HFF-Myc (cell line): Measurements from ENCODE around the gene PDGFRB.
A peak's percentile ranks its signal among the peaks of the same experiment; 100 is the strongest.

Experiments
- DNase-seq: peaks from one replicate; pipeline ENCODE4 v3.0.0-alpha.2; 2011; ENCODE audit warnings: low read depth; ENCODE audit errors: extremely low read depth
- H3K4me3 ChIP-seq: replicated peaks from 2 replicates; pipeline ENCODE4 v1.5.1; 2011; ENCODE audit warnings: low read depth, mild to moderate bottlenecking, control low read depth, low read length
- TF ChIP-seq, protein P1 (sequence below): IDR thresholded peaks from 2 replicates; pipeline ENCODE4 v1.5.1; 2012; ENCODE audit warnings: mild to moderate bottlenecking, low read depth, low read length, control low read depth; ENCODE audit errors: missing control alignments

Gene PDGFRB

GRCh38 chr5:150155258-150156026 is at the start of gene PDGFRB:
Gene PDGFRB, minus strand, starts transcription at chr5:150155845. Its CDS starts 18,798 bp downstream, at chr5:150137047.
- peak within 1 kb of the TSS; percentile 91 for H3K4me3 ChIP-seq
- DNase-seq: no peak
- TF ChIP-seq, protein P1, sequence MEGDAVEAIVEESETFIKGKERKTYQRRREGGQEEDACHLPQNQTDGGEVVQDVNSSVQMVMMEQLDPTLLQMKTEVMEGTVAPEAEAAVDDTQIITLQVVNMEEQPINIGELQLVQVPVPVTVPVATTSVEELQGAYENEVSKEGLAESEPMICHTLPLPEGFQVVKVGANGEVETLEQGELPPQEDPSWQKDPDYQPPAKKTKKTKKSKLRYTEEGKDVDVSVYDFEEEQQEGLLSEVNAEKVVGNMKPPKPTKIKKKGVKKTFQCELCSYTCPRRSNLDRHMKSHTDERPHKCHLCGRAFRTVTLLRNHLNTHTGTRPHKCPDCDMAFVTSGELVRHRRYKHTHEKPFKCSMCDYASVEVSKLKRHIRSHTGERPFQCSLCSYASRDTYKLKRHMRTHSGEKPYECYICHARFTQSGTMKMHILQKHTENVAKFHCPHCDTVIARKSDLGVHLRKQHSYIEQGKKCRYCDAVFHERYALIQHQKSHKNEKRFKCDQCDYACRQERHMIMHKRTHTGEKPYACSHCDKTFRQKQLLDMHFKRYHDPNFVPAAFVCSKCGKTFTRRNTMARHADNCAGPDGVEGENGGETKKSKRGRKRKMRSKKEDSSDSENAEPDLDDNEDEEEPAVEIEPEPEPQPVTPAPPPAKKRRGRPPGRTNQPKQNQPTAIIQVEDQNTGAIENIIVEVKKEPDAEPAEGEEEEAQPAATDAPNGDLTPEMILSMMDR: no peak

DNA sequence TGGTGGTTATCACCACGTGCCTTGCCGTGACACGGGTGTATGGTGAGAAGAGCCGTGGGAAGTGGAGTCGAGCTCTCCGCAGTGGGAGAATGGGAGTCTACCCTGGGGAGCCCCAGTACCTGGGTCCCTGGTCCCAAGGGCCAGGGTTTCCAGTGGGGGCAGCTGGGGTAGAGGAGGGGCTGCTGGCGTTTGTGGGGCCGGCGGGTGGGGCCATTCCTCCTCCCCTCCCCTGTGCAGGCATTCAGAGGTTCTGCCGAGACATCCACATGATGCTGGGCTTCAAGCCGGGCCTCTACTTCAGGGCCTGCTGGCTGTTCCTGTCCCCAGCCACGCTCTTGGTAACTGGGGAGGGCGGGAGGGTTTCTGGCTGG is 48.9 kb upstream of the PDGFRB start:
- DNase-seq: no peak

DNA sequence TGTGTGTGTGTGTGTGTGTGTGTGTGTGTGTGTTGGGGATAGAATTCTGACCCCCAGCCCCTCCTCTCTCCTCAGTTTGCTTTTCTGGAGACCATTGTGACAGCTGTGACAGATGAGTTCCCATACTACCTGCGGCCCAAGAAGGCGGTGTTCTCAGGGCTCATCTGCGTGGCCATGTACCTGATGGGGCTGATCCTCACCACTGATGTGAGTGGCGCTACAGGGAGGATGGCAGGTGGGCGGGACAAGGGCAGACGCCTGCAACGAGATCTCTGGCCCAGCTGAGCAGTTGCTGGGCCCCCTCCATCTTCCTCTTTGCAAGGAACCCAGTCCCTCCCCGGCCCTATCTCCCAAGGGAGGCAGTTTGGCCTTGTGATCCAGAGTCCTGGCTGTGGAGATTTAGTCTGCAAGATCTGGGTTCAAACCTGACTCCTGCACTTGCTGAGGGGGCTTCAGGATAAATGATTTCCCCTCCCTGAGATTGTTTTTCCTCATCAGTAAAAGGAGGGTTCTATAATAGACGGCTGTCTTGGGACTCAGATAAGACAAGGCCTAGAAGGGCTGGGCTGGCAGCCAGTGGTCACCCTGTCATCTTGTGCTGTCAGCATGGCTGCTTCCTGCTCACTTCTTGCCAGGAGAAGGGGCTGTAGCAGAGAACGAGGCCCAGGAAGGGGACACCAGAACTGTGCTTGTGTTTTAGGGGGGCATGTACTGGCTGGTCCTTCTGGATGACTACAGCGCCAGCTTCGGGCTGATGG is 48.4 kb upstream of the PDGFRB start:
- no peak overlapping the region for H3K4me3 ChIP-seq
- no peak for DNase-seq
- TF ChIP-seq, protein P1: no peak

More for the DNA sequence above, 48.9 kb upstream of the PDGFRB start:
- no peak overlapping the region for H3K4me3 ChIP-seq
- TF ChIP-seq, protein P1: no peak

DNA sequence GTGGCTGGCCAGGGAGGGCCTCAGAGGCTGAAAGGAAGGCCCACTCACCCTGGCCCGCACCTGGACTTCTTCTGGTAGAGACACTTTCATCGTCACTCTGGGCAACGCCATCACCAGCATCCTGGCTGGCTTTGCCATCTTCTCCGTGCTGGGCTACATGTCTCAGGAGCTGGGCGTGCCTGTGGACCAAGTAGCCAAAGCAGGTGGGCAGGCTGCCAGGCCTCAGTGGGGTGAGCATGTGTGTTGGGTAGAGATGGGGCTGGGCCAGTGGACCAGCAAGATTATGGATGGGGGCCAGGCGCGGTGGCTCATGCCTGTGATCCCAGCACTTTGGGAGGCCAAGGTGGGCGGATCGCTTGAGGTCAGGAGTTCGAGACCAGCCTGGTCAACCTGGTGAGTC is 46.9 kb upstream of the PDGFRB start:
- TF ChIP-seq, protein P1: no peak
- no peak overlapping the region for H3K4me3 ChIP-seq
- DNase-seq: no peak

DNA sequence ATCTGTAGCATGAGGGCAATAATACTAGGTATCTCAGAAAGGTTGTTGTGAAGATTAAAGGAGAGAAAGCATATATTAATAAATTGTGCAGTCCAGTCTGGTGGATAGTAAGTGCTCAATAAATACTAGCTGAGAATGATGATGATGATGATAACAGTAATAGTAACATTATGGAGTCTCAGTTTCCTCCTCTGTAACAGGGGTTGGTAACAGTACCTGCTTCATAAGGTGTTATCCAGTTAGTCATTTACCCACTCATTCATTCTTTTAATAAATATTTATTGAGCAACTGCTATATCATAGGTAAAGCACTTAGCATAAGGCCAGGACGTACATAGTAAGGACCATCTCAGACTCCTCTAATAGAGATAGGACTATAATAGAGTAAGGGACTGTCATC is 41.8 kb upstream of the PDGFRB start:
- no peak overlapping the region for H3K4me3 ChIP-seq
- TF ChIP-seq, protein P1: no peak

DNA sequence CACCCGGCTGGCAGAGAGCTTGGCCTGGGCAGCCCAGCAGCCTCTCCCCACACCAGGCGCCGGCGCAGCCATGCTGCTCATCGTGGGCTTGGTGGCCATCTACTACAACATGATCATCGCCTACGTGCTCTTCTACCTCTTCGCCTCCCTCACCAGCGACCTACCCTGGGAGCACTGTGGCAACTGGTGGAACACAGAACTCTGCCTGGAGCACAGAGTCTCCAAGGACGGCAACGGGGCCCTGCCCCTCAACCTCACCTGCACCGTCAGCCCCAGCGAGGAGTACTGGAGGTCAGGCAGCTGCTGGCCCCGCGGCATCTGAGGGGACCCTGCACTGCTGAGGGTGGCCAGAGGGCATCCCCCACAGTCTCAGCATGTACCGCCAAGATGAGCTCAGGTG is 41.3 kb upstream of the PDGFRB start:
- TF ChIP-seq, protein P1: no peak
- no peak overlapping the region for H3K4me3 ChIP-seq
- DNase-seq: no peak

More for the DNA sequence above, 41.8 kb upstream of the PDGFRB start:
- DNase-seq: no peak
